Measurements from ENCODE around the gene SKAP2. TPM values are rescaled to one million over a fixed set of nuclear protein-coding genes. Genes with fewer than 3 reads are reported as not detected.

The SKAP2 gene
- total RNA-seq, 2 donors from 2014 or later = 3.3 to 3.4 TPM

DNA sequence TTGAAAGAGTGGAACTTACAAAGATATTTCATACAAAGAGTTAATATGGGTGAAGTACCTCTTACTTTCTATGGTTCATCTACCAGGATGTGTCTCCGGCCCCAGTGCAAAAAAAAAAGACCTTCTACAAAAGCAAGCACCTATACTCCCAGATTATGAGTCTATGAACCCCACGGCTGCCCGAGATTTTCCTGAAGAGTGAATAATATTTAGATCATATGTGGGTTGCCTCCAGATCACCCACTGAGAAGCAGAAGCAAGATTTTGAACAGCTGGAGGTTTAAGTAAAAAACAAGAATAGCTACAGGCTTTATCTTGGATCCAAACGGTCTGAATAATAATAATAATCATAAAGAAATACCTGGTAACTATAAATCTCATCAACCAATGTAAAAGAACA lies 207.7 kb downstream of the SKAP2 start:
- H3K4me3 ChIP-seq (ENCODE audit: low read length) = no peak overlapping the region
- H3K27me3 ChIP-seq (ENCODE audit: control insufficient read depth, insufficient read depth, low read length, poor library complexity, severe bottlenecking) = no peaks in the 10 kb centered on the region
- WGBS, 2 experiments (ENCODE audit: insufficient coverage in 1 of 2, insufficient read length in 1 of 2) = 86% methylated on average over 4 of the region's 4 CpGs; no CpG with 5 or more reads in 1 of the 2 experiments
- no peaks in the 10 kb centered on the region for H3K36me3 ChIP-seq (ENCODE audit: control insufficient read depth, insufficient read depth, low read length)
- no peaks in the 10 kb centered on the region for H3K9me3 Mint-ChIP-seq
- no peaks in the 10 kb centered on the region for H3K36me3 Mint-ChIP-seq (ENCODE audit: low read depth)
- no peak overlapping the region for H3K27ac Mint-ChIP-seq
- no peak for DNase-seq
- H3K4me1 ChIP-seq (ENCODE audit: control insufficient read depth, insufficient read depth, low read length) = no peaks in the 10 kb centered on the region
- no peak overlapping the region for H3K27ac ChIP-seq (ENCODE audit: low read depth, low read length)
- TF ChIP-seq, protein P1, sequence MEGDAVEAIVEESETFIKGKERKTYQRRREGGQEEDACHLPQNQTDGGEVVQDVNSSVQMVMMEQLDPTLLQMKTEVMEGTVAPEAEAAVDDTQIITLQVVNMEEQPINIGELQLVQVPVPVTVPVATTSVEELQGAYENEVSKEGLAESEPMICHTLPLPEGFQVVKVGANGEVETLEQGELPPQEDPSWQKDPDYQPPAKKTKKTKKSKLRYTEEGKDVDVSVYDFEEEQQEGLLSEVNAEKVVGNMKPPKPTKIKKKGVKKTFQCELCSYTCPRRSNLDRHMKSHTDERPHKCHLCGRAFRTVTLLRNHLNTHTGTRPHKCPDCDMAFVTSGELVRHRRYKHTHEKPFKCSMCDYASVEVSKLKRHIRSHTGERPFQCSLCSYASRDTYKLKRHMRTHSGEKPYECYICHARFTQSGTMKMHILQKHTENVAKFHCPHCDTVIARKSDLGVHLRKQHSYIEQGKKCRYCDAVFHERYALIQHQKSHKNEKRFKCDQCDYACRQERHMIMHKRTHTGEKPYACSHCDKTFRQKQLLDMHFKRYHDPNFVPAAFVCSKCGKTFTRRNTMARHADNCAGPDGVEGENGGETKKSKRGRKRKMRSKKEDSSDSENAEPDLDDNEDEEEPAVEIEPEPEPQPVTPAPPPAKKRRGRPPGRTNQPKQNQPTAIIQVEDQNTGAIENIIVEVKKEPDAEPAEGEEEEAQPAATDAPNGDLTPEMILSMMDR (conservative IDR thresholded peaks at IDR 0.05) = no peak
- no peak overlapping the region for H3K4me3 Mint-ChIP-seq
- H3K4me1 Mint-ChIP-seq = peaks cover 20% of the 10 kb centered on the region
- H3K27me3 Mint-ChIP-seq (ENCODE audit: insufficient read depth) = no peaks in the 10 kb centered on the region
- H3K9me3 ChIP-seq (ENCODE audit: control insufficient read depth, low read length) = no peaks in the 10 kb centered on the region
- no peak overlapping the region for H3K9ac ChIP-seq (ENCODE audit: extremely low read depth, low read length, poor library complexity, severe bottlenecking)

DNA sequence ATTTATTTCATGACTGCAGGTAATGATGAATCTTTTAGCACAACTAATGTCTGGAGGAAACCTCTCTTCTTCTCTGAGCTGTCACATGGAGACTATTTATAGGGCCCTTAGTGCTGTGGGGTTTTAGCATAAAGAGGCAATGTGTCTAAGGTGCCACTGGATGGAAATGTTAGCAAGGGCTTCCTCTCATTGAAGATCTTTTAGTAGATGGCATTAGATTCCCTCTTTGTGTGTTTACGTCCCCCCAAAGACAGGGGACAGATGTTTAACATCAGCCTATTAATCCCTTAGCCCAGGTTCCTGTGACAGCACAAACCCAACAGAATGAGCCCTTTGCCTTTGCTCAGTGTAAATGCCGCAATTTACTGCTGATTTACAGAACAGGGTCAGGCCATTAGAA lies 208.6 kb downstream of the SKAP2 start:
- WGBS, 2 experiments (ENCODE audit: insufficient coverage in 1 of 2, insufficient read length in 1 of 2) = 84 to 90% methylated on average over 2 of the region's 2 CpGs
- no peak overlapping the region for H3K4me3 Mint-ChIP-seq
- Histone ChIP-seq H3K9ac (ENCODE audit: extremely low read depth, low read length, poor library complexity, severe bottlenecking) (no peak overlapping the region), H3K9me3 (ENCODE audit: control insufficient read depth, low read length) (no peaks in the 10 kb centered on the region), H3K4me1 (ENCODE audit: control insufficient read depth, insufficient read depth, low read length) (no peaks in the 10 kb centered on the region), H3K27me3 (ENCODE audit: control insufficient read depth, insufficient read depth, low read length, poor library complexity, severe bottlenecking) (no peaks in the 10 kb centered on the region), H3K36me3 (ENCODE audit: control insufficient read depth, insufficient read depth, low read length) (no peaks in the 10 kb centered on the region), H3K27ac (ENCODE audit: low read depth, low read length) (no peak overlapping the region), H3K4me3 (ENCODE audit: low read length) (no peak overlapping the region)
- H3K9me3 Mint-ChIP-seq = no peaks in the 10 kb centered on the region
- no peak for DNase-seq
- no peak overlapping the region for H3K27ac Mint-ChIP-seq
- no peaks in the 10 kb centered on the region for H3K27me3 Mint-ChIP-seq (ENCODE audit: insufficient read depth)
- no peaks in the 10 kb centered on the region for H3K36me3 Mint-ChIP-seq (ENCODE audit: low read depth)
- TF ChIP-seq, protein P1 (conservative IDR thresholded peaks at IDR 0.05) = no peak
- peaks cover 20% of the 10 kb centered on the region for H3K4me1 Mint-ChIP-seq

DNA sequence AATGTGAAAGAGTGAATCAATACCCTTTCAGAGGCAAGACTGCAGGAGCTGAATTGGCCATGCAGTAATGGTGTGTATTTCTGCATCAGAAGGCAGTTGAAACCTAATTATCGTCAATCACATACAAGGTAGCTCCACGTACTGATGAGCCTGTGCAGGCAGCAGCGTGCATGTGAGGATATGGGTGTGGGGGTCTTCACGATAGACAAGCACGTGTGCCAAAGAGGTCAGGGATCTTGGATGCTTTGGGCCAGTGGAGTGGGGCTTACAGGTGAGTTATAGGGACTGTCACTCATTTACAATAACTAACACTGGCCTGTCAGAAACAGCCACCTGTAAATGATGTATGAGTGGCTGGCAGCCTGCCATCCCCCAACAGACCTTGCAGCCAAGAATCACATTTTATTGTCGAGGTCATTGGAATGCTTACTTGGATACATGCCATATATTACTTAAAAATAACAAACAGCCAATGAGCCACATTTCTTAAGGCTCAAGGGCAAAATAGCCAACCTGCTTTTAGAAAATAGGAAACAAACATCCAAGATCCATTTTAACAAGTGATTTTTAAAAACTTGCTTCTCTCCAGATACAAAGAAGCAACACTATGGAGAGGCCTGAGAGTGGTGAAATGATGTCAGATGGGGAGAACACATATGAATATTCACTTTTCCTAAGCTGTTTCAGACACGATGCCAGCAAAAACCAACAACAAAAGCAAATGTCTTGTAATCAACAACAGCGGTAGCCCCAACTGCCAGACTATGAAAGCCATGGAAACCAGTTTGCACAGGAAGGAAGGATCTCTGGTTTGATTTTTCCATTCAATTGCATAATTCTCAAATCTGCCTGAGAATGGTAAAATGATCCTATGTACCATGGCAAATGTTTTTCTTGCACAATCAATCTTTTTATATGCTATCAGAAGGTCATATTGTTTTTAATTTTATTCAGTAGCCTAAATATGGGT lies 210.7 kb downstream of the SKAP2 start:
- Mint-ChIP-seq H3K9me3 (no peaks in the 10 kb centered on the region), H3K4me3 (no peak overlapping the region), H3K27ac (no peak overlapping the region)

More for the DNA sequence above, 210.7 kb downstream of the SKAP2 start:
- H3K27me3 ChIP-seq (ENCODE audit: control insufficient read depth, insufficient read depth, low read length, poor library complexity, severe bottlenecking) = no peaks in the 10 kb centered on the region
- peaks cover 20% of the 10 kb centered on the region for H3K4me1 Mint-ChIP-seq
- H3K27ac ChIP-seq (ENCODE audit: low read depth, low read length) = no peak overlapping the region
- no peaks in the 10 kb centered on the region for H3K36me3 ChIP-seq (ENCODE audit: control insufficient read depth, insufficient read depth, low read length)
- H3K4me3 ChIP-seq (ENCODE audit: low read length) = no peak overlapping the region
- TF ChIP-seq, protein P1 (conservative IDR thresholded peaks at IDR 0.05) = no peak
- no peaks in the 10 kb centered on the region for H3K9me3 ChIP-seq (ENCODE audit: control insufficient read depth, low read length)
- no peaks in the 10 kb centered on the region for H3K27me3 Mint-ChIP-seq (ENCODE audit: insufficient read depth)
- no peaks in the 10 kb centered on the region for H3K4me1 ChIP-seq (ENCODE audit: control insufficient read depth, insufficient read depth, low read length)
- H3K36me3 Mint-ChIP-seq (ENCODE audit: low read depth) = no peaks in the 10 kb centered on the region
- WGBS, 2 experiments (ENCODE audit: insufficient coverage in 1 of 2, insufficient read length in 1 of 2) = 77 to 83% methylated on average over 3 to 8 of the region's 8 CpGs
- no peak overlapping the region for H3K9ac ChIP-seq (ENCODE audit: extremely low read depth, low read length, poor library complexity, severe bottlenecking)
- DNase-seq = no peak

Measured in endodermal cell (in vitro differentiated cells).